Mononuclear cell (primary cell): ENCODE results near the gene MAPK1. TPM values are rescaled to one million over a fixed set of nuclear protein-coding genes. Genes with fewer than 3 reads are reported as not detected.
"Not testable (repeated sequence)": the region's sequence is repeated elsewhere in the genome, so short reads cannot be mapped to it uniquely, and the experiment has no call there.

Experiments
- H3K27me3 ChIP-seq: 2 replicates; pipeline ENCODE4 v1.6.0; 2011; ENCODE audit warnings: low read length, control low read depth; ENCODE audit not compliant: insufficient read depth
- H3K4me1 ChIP-seq: 2 replicates; pipeline ENCODE4 v1.5.1; 2011; ENCODE audit warnings: mild to moderate bottlenecking, low read length, control low read depth; ENCODE audit not compliant: insufficient read depth
- H3K4me3 ChIP-seq: 2 replicates; pipeline ENCODE4 v1.5.1; 2011; ENCODE audit warnings: mild to moderate bottlenecking, low read length, moderate library complexity
- H3K9me3 ChIP-seq: 2 replicates; pipeline ENCODE4 v1.5.1; 2011; ENCODE audit warnings: low read depth, mild to moderate bottlenecking, control low read depth, low read length
- total RNA-seq: library from RNA; depleted of rRNA; stranded (reverse); fragments of >200 nt; gene quantifications from one replicate; pipeline ENCODE4 v1.2.3, GENCODE V29; 2012

MAPK1 gene
- 30.0 TPM for total RNA-seq

DNA sequence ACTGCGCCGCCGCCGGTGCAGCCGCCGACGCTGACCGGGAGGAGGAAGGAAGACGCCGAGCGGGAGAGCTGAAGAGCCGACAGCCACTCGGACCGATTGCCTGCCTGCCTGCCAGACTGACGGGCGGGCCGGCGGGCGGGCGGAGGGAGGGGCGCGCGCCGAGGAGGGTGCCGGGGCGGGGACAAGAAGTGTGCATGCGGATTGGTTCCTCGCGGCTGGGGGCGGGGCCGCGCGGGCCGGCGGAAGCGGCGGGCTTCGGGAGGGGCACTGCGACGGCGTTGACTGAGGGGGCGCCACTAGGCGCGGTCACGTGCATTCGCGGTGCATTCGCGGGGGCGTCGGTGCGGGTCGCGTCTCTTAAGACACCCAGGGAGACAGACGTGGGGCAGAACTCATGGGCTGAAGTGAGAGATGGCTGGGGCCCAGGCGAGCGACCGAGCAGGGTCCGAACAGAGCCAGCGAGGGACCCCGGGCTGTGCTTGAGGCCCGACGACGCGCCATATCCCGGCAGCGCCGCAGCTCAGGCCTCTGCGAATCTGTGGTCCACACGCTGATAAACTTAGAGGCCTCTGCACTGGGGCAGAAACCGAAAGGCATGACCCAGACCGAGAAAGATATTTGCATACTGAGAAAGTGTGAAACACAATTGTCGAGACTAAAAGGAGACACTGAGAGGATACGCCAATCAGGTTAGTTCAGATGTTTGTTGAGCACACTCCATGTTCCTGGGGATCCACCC is at the start of gene MAPK1:
MAPK1 (minus strand) TSS at position 118 of the 739 bp plus-strand sequence. CDS start 205 bp downstream, outside the sequence.
- no peaks in the 10 kb centered on the region for H3K27me3 ChIP-seq
- peaks cover 49% of the 10 kb centered on the region for H3K4me1 ChIP-seq
- H3K4me3 ChIP-seq: peak within 1 kb of the TSS; percentile 96
- no peaks in the 10 kb centered on the region for H3K9me3 ChIP-seq

DNA sequence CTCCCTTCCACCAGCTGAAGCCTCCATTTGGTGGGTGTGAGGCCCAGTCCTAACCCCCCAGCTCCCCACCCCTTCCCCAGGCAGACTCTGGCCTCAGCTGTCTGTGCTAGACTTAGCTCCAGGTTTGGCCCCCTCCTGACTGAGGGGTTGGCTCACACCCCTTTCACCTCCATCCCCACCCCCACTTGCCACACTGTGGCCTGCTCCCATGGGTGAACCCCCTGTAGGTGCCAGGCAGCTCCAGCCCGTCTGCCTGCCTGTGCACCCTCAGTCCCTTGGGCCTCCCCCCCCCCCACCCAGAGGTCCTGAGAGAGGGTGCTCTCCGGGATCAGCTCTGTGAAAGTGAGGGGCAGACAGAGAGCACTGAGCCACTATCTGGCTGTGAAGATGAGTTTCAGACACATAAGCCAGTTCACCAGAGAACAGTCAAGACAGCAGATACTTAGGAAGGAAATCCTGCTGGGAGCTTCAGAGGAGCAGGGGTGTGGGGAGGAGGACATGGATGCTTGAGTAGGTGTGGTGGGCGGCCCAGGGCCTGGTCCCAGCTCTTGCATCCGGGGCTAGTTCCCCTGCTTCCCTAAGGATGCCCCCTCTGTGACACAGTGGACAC is 49.0 kb upstream of the MAPK1 start:
- H3K9me3 ChIP-seq: no peaks in the 10 kb centered on the region
- no peaks in the 10 kb centered on the region for H3K27me3 ChIP-seq
- H3K4me1 ChIP-seq: no peaks in the 10 kb centered on the region
- H3K4me3 ChIP-seq: no peak overlapping the region

DNA sequence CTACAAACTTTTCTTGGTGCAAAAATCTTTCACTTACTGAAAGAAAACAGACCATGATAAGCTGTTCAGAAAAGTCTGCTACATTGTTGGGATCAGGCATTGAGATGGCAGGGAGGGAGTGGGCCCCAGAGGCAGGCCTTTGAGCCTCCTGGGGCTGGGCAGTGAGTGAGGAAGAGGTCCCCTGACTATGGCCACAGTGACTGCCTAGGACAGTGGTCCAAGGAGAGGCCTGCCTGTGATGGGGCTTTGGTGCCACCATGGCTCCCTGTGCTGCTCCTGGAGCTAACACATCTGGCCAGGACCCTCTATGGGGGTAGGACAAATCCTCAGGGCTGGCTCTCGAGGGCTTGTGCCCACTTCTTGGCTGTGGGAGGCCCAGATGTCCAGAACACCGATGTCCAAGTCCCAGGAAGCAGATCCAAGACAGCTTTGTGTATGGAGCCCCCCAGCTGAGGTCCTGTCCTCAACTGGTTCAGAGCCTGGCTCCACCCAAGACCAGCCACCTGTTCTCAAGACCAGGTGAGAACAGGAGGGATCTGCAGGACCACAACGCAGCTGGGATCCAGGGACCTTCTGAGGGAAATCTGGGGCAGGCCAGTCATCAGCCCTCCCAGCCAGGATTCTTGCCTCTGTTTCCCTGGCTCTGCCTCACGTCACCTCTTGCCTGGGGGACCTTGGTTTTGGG is 48.3 kb upstream of the MAPK1 start:
- Histone ChIP-seq H3K9me3 (no peaks in the 10 kb centered on the region), H3K4me1 (no peaks in the 10 kb centered on the region), H3K4me3 (no peak overlapping the region), H3K27me3 (no peaks in the 10 kb centered on the region)

DNA sequence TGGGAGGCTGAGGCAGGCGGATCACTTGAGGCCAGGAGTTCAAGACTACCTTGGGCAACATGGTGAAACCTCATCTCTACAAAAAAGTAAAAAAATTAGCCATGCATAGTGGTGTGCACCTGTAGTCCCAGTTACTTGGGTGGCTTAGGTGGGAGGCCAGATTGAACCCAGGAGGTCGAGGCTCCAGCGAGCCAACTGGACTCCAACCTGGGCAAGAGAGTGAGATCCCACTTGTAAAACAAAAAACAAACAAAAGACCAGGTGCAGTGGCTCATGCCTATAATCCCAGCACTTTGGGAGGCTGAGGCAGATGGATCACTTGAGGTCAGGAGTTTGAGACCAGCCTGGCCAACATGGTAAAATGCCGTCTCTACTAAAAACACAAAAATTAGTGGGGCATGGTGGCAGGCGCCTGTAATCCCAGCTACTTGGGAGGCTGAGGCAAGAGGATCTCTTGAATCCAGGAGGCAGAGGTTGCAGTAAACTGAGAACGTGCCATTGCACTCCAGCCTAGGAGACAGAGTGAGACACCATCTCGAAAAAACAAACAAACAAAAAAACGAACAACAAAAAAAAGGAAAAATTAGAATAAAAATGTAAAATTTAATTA is 46.7 kb upstream of the MAPK1 start:
- not testable (repeated sequence) for H3K27me3 ChIP-seq, H3K4me3 ChIP-seq, H3K9me3 ChIP-seq, H3K4me1 ChIP-seq

DNA sequence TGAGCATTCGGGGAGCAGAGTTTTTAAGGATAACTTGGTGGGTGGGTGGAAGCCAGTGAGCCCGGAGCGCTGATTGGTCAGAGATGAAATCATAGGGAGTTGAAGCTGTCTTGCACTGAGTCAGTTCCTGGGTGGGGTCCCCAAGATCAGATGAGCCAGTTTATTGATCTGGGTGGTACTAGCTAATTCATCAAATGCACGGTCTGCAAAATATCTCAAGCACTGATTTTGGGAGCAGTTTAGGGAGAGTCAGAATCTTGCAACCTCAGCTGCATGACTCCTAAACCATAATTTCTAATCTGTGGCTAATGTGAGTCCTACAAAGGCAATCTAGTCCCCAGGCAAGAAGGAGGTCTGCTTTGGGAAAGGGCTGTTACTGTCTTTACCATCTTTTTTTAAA is 42.9 kb upstream of the MAPK1 start:
- not testable (repeated sequence) for H3K9me3 ChIP-seq, H3K4me1 ChIP-seq, H3K27me3 ChIP-seq, H3K4me3 ChIP-seq

DNA sequence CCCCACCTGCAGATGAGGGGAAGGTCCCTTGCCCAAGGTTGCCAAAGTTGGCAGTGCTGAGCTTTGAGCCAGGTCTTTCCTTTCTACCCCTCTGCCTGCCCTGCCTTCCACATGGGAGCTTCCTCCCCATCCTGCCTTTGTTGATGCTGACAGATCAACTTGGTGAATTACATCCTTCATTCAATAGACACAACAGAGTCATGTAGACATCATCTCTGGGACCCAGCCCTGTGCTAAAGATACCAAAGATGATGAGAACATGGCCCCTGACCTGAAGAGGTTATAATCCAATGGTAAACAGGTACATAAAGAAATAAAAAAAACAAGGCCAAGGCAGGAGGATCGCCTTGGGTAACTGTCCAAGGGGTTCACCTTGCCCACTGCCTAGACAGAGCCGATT is 42.4 kb upstream of the MAPK1 start:
- H3K9me3 ChIP-seq: no peaks in the 10 kb centered on the region
- H3K27me3 ChIP-seq: no peaks in the 10 kb centered on the region
- no peaks in the 10 kb centered on the region for H3K4me1 ChIP-seq
- H3K4me3 ChIP-seq: no peak overlapping the region

DNA sequence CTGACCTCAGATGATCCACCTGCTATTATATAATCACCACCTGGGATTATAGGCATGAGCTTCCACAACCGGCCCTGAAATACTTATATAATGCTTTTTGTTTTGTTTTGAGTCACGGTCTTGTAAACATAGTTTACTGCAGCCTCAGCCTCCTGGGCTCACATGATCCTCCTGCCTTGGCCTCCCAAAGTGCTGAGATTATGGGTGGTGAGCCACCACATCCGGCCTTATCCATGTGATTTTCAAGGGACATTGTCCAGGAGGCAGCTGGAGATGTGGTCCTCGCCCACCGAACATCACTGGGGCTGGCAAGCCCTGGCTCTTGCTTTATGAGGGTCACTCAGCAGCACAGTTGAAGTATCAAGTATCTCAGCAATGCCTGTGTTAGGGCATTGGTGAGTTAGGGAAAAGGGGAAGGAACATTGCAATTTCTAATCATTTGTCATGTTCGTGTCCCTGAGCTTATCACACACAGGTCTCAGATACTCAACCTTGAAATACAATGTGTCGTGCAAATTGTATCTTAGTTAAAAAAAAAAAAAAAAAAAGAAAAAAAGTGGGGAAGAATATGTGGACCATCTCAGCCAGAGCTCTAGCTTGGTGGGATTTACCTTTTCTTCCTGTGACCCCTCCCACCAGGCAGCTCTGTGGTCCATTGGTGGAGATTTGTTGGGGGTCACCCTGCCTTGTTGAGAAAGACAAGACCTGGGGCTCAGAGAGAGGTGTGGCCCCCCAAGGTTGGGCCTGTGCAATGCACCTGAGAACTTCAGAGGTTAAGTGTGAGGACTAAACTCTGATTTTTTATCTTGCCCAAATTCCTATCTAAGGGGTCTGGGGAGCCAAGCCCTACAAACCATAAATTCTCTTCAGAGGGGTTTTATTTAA is 40.4 kb upstream of the MAPK1 start:
- no peaks in the 10 kb centered on the region for H3K9me3 ChIP-seq
- no peaks in the 10 kb centered on the region for H3K4me1 ChIP-seq
- no peak overlapping the region for H3K4me3 ChIP-seq
- no peaks in the 10 kb centered on the region for H3K27me3 ChIP-seq

DNA sequence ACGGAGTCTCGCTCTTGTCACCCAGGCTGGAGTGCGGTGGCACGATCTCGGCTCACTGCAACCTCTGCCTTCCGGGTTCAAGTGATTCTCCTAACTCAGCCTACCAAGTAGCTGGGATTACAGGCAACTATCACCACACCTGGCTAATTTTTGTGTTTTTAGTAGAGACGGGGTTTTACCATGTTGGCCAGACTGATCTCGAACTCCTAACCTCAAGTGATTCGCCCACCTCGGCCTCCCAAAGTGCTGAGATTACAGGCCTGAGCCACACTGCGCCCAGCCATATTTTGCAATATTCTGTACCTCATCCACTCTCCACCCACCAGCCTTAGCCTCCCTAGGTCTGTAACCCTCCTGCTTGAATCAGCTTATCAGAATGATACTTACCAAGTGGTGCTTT is 37.8 kb upstream of the MAPK1 start:
- not testable (repeated sequence) for H3K27me3 ChIP-seq, H3K9me3 ChIP-seq, H3K4me1 ChIP-seq, H3K4me3 ChIP-seq

DNA sequence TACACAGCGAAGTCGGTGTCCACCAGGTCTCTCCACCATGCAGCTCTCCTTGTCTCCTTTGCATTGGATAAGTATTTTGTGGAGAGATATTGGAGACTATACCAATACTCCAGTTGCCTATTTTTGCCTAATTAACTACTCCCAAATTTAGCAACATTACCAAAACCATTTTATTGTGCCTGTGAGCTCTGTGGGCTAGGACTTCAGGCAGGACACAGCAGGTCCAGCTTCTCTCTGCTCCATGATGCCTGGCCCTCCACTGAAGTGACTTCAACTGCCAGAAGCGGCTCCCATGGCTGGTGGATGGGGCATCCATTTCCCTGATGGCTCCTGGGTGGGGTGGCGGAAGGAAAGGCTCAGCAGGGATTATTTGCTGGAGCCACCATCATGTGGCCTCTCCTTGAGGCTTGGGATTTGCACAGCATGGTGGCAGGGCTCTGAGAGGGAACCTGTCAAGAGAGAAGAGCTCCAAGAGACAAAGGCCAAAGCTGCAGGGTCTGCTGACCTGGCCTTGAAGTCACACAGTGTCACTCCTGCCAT is 36.9 kb upstream of the MAPK1 start:
- no peak overlapping the region for H3K4me3 ChIP-seq
- H3K4me1 ChIP-seq: no peaks in the 10 kb centered on the region
- H3K27me3 ChIP-seq: no peaks in the 10 kb centered on the region
- no peaks in the 10 kb centered on the region for H3K9me3 ChIP-seq

DNA sequence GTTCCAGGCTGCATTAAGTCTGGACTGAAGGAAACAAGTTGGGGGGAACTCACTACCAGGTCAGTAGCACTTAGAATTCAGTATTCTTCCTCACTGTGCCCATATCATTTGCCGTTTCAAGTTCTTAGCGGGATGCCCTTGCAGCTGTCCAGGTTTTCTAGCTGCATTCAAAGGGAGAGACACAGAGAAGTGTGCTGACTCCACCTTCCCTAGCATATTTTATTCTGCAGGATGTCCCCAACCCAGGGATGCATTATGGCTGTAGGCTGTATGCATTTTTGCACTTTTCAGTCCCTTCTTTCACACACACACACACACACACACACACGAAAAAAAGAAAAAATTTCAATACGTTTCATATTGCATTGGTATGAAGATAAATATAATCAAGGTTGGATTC is 35.8 kb upstream of the MAPK1 start:
- Histone ChIP-seq H3K4me3 (no peak overlapping the region), H3K27me3 (no peaks in the 10 kb centered on the region), H3K9me3 (no peaks in the 10 kb centered on the region), H3K4me1 (no peaks in the 10 kb centered on the region)

DNA sequence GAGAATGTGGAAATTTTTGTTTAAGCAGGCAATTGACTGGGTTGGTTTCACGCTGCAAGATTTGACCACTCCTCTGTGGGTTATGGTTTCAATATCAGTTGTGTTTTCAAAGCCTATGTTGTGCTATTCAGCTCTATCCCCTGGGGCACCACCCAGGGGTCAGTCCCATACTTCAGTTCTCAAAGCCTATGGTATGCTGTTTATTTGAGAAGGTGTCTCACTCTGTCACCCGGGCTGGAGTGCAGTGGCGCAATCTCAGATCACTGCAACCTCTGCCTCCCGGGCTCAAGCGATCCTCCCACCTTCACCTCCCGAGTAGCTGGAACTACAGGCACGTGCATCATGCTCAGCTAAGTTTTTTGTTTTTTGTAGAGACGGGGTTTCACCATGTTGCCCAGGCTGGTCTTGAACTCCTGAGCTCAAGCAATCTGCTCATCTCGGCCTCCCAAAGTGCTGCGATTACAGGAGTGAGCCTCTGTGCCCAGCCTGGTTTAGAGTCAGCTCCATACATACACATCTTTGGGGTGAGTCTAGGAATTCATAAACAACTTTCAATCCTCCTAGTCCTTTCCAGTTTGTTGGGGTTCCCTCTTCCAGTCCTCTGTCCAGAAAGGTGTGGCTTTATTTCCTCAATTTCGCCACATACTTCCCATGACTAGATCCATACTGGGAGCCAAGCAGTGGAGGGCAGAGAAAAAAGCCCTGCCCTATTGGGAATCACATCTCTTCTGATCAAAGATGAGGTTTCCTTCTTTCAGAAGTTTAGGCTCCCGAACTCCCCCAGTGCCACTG is 35.0 kb upstream of the MAPK1 start:
- Histone ChIP-seq H3K4me1 (no peaks in the 10 kb centered on the region), H3K4me3 (no peak overlapping the region), H3K9me3 (no peaks in the 10 kb centered on the region), H3K27me3 (no peaks in the 10 kb centered on the region)

DNA sequence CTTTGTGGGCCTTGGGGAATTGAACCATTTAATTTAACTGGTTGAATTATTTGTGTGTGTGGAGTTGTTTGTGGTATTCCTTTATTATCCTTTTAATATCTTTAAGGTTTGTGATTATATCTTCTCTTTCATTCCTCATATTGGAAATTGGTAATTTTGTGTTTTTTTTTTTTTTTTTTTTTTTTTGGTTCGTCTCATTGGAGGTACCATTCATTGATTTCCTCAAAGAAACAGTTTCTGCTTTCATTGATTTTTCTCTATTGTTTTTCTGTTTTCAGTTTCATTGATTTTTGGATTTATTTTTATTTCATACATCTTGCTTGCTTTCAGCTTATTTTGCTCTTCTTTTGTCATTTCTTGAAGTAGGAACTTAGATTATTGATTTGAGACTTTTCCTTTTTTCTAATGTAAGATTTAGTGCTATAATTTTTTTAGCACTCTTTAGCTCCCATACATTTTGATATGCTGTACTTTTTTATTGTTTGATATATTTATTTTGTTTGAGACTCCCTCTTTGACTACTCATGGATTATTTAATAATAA is 31.0 kb upstream of the MAPK1 start:
- Histone ChIP-seq H3K27me3 (no peaks in the 10 kb centered on the region), H3K9me3 (no peaks in the 10 kb centered on the region), H3K4me3 (no peak overlapping the region), H3K4me1 (no peaks in the 10 kb centered on the region)

DNA sequence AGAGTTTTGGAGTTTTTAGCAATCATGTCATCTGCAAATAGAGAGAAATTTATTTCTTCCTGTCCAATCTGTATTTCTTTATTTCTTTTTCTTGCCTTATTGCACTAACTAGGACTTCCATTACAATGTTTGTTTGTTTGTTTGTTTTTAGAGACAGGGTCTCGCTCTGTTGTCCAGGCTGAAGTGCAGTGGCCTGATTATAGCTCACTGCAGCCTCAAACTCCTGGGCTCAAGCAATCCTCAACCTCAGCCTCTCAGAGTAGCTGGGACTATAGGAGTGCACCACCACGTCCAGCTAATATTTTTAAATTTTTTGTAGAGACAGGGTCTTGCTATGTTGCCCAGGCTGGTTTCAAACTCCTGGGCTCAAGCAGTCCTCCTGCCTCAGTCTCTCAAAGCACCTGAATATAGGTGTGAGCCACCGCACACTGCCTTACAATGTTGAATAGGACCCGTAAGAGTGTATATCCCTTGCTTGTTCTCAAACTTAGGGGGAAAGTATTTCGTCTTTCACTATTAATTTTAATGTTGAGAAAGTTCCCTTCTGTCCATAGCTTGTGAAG is 29.6 kb upstream of the MAPK1 start:
- Histone ChIP-seq H3K27me3 (no peaks in the 10 kb centered on the region), H3K9me3 (no peaks in the 10 kb centered on the region), H3K4me1 (no peaks in the 10 kb centered on the region), H3K4me3 (no peak overlapping the region)
